ENCODE results near the gene A2M.

Gene A2M

GRCh38 chr12:9113296-9113986 lies 2.3 kb downstream of the A2M start:
- Histone ChIP-seq H3K4me1 (ENCODE audit: control insufficient read depth, insufficient read depth, low read length) (no peaks in the 10 kb centered on the region), H3K27ac (ENCODE audit: extremely low read depth, low read depth, low read length) (no peak overlapping the region), H3K4me3 (ENCODE audit: low read depth, low read length) (no peak overlapping the region), H3K36me3 (ENCODE audit: control insufficient read depth in 2 of 2, insufficient read depth in 1 of 2, low read length in 2 of 2) (no peaks in the 10 kb centered on the region), H3K9me3 (ENCODE audit: control insufficient read depth, insufficient read depth, low read depth, low read length) (no peaks in the 10 kb centered on the region)
- ChIA-PET POLR2A (no interaction called here), CTCF (interaction anchor here (0.6 kb wide), 1 partner anchor 63 kb away, joined by 3 read pairs; no protein-coding TSS in a partner anchor)
- TF ChIP-seq ZIC2 (tag by site-specific recombination; IDR thresholded peaks at IDR 0.05): no peak
- TF ChIP-seq ZFP69B (tag by site-specific recombination; IDR thresholded peaks at IDR 0.05): no peak
- TF ChIP-seq ZNF23 (tag by site-specific recombination; IDR thresholded peaks at IDR 0.05; ENCODE audit: borderline replicate concordance): no peak
- TF ChIP-seq ZNF510 (tag by site-specific recombination; IDR thresholded peaks at IDR 0.05; ENCODE audit: insufficient replicate concordance): no peak
- TF ChIP-seq ZNF16 (tag by site-specific recombination; IDR thresholded peaks at IDR 0.05; ENCODE audit: low read depth): no peak
- TF ChIP-seq ZNF133 (tag by site-specific recombination; IDR thresholded peaks at IDR 0.05): no peak
- TF ChIP-seq ZNF513 (tag by site-specific recombination; IDR thresholded peaks at IDR 0.05): no peak
- TF ChIP-seq ZNF112 (tag by site-specific recombination; IDR thresholded peaks at IDR 0.05): no peak
- TF ChIP-seq KLF1 (tag by site-specific recombination; IDR thresholded peaks at IDR 0.05): no peak
- TF ChIP-seq ZNF362 (tag by site-specific recombination; IDR thresholded peaks at IDR 0.05): no peak
- no peak for TF ChIP-seq ZNF677 (tag by site-specific recombination; IDR thresholded peaks at IDR 0.05)
- TF ChIP-seq ZNF132 (tag by site-specific recombination; IDR thresholded peaks at IDR 0.05; ENCODE audit: borderline replicate concordance): no peak
- TF ChIP-seq ZNF664 (tag by site-specific recombination; IDR thresholded peaks at IDR 0.05): no peak
- TF ChIP-seq BCL11A (tag by site-specific recombination; IDR thresholded peaks at IDR 0.05; ENCODE audit: low read depth): no peak

GRCh38 chr12:9112076-9112853 lies 3.5 kb downstream of the A2M start:
- TF ChIP-seq ZSCAN4 (tag by site-specific recombination; IDR thresholded peaks at IDR 0.05): no peak
- TF ChIP-seq ZNF660 (tag by site-specific recombination; IDR thresholded peaks at IDR 0.05): no peak
- no peak for TF ChIP-seq ZSCAN23 (tag by site-specific recombination; IDR thresholded peaks at IDR 0.05)
- TF ChIP-seq PRDM1 (tag by site-specific recombination; IDR thresholded peaks at IDR 0.05): no peak
- TF ChIP-seq ZNF169 (tag by site-specific recombination; IDR thresholded peaks at IDR 0.05): no peak
- H3K4me3 ChIP-seq (ENCODE audit: low read depth, low read length): no peak overlapping the region
- no peaks in the 10 kb centered on the region for H3K36me3 ChIP-seq (ENCODE audit: control insufficient read depth in 2 of 2, insufficient read depth in 1 of 2, low read length in 2 of 2)
- POLR2A ChIA-PET: no interaction called here
- no peaks in the 10 kb centered on the region for H3K9me3 ChIP-seq (ENCODE audit: control insufficient read depth, insufficient read depth, low read depth, low read length)
- CTCF ChIA-PET: no interaction called here
- no peaks in the 10 kb centered on the region for H3K4me1 ChIP-seq (ENCODE audit: control insufficient read depth, insufficient read depth, low read length)
- no peak overlapping the region for H3K27ac ChIP-seq (ENCODE audit: extremely low read depth, low read depth, low read length)

All from HEK293 (cell line).